Measurements from ENCODE around the gene NCR1.
"Not testable (repeated sequence)": the region's sequence is repeated elsewhere in the genome, so short reads cannot be mapped to it uniquely, and the experiment has no call there.

NCR1 gene

GRCh38 chr19:54905803-54906511, at the start of gene NCR1:
Gene NCR1, plus strand, starts transcription at chr19:54906148. Its CDS starts 40 bp downstream, at chr19:54906188.
- no peak for DNase-seq (ENCODE audit: low read depth in 3 of 3)

GRCh38 chr19:54858476-54858875, 47.5 kb upstream of the NCR1 start:
- not testable (repeated sequence) for DNase-seq (ENCODE audit: low read depth in 3 of 3)

- not testable (repeated sequence) for DNase-seq (ENCODE audit: low read depth in 3 of 3)
Observed at GRCh38 chr19:54859421-54859820, 46.5 kb upstream of the NCR1 start.

DNA sequence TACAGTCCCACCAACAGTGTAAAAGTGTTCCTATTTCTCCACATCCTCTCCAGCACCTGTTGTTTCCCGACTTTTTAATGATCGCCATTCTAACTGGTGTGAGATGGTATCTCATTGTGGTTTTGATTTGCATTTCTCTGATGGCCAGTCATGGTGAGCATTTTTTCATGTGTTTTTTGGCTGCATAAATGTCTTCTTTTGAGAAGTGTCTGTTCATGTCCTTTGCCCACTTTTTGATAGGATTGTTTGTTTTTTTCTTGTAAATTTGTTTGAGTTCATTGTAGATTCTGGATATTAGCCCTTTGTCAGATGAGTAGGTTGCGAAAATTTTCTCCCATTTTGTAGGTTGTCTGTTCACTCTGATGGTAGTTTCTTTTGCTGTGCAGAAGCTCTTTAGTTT, 42.5 kb upstream of the NCR1 start:
- not testable (repeated sequence) for DNase-seq (ENCODE audit: low read depth in 3 of 3)

- DNase-seq (ENCODE audit: low read depth in 3 of 3): no peak
Observed at GRCh38 chr19:54871696-54872095, 34.3 kb upstream of the NCR1 start.

- no peak for DNase-seq (ENCODE audit: low read depth in 3 of 3)
Observed at GRCh38 chr19:54873990-54874389, 32.0 kb upstream of the NCR1 start, which contains the start of gene FCAR. Gene FCAR, plus strand, starts transcription at chr19:54874235. Its CDS starts 55 bp downstream, at chr19:54874290.

DNA sequence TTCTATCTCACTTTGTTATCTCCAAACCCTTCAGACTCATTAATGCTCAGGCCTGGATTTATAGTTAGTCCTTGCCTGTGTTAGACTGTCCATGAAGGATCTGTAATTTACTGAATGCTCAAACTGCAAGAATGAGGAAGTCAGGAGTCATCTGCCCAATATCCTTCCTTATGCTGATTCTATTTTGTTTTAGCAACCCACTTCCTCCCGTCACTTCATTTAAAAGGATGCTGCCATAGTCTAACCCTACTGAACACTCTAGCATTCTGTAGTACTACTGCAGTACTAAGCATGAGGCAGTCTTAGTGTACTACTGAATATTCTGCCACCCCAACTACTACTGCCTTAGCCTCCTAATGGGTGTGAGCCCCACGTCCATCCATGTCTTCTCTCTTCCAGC, 30.4 kb upstream of the NCR1 start:
- no peak for DNase-seq (ENCODE audit: low read depth in 3 of 3)

DNA sequence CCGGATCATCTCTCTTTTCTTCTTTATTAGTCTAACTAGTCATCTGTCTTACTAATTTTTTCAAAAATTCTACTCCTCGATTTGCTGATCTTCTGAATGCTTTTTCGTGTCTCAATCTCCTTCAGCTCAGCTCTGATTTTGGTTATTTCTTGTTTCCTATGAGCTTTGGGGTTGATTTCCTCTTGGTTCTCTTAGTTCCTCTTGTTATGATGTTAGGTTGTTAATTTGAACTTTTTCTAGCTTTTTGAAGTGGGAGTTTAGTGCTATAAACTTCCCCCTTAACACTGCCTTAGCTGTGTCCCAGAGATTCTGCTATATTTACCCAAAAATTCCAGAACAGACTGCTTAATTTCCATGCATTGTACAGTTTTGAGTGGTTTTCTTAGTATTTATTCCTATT, 28.5 kb upstream of the NCR1 start:
- DNase-seq (ENCODE audit: low read depth in 3 of 3): no peak

- no peak for DNase-seq (ENCODE audit: low read depth in 3 of 3)
Observed at GRCh38 chr19:54881884-54882283, 24.1 kb upstream of the NCR1 start.

GRCh38 chr19:54882758-54883157, 23.2 kb upstream of the NCR1 start:
- DNase-seq (ENCODE audit: low read depth in 3 of 3): no peak

GRCh38 chr19:54883228-54883627, 22.7 kb upstream of the NCR1 start:
- no peak for DNase-seq (ENCODE audit: low read depth in 3 of 3)

GRCh38 chr19:54888239-54888638, 17.7 kb upstream of the NCR1 start:
- DNase-seq (ENCODE audit: low read depth in 3 of 3): no peak

GRCh38 chr19:54889566-54889965, 16.4 kb upstream of the NCR1 start:
- no peak for DNase-seq (ENCODE audit: low read depth in 3 of 3)

- no peak for DNase-seq (ENCODE audit: low read depth in 3 of 3)
Observed at GRCh38 chr19:54893406-54893805, 12.5 kb upstream of the NCR1 start.

DNA sequence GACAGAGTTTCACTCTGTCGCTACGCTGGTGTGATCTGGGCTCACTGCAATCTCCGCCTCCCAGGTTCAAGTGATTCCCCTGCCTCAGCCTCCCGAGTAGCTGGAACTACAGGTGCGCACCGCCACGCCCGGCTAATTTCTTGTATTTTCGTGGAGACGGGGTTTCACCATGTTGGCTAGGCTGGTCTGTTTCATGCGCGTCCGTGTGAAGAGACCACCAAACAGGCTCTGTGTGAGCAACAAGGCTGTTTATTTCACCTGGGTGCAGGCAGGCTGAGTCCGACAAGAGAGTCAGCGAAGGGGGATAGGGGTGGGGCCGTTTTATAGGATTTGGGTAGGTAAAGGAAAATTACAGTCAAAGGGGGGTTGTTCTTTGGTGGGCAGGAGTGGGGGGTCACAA, 11.8 kb upstream of the NCR1 start:
- not testable (repeated sequence) for DNase-seq (ENCODE audit: low read depth in 3 of 3)

- DNase-seq (ENCODE audit: low read depth in 3 of 3): no peak
Observed at GRCh38 chr19:54896036-54896435, 9.9 kb upstream of the NCR1 start.

DNA sequence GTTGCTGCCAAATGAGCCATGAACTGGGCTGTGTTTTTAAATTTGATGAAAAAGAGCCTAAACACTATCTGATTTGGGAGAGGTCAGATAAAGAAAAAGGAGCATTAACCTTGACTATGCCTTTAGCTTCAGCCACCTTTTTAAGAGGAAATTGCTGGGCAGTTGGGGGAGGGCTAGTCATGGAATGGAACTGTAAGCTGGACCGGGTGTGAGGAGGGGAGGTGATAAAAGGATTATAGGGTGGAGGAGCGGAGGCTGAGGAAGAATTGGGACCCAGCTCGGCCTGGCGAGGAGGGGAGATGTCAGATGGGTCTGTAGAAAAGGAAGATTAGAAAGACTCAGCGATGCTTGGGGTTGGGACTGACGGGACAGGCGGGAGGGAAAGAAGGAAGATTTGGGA, 7.3 kb upstream of the NCR1 start:
- DNase-seq (ENCODE audit: low read depth in 3 of 3): not testable (repeated sequence)

GRCh38 chr19:54899646-54900045, 6.3 kb upstream of the NCR1 start:
- DNase-seq (ENCODE audit: low read depth in 3 of 3): not testable (repeated sequence)

DNA sequence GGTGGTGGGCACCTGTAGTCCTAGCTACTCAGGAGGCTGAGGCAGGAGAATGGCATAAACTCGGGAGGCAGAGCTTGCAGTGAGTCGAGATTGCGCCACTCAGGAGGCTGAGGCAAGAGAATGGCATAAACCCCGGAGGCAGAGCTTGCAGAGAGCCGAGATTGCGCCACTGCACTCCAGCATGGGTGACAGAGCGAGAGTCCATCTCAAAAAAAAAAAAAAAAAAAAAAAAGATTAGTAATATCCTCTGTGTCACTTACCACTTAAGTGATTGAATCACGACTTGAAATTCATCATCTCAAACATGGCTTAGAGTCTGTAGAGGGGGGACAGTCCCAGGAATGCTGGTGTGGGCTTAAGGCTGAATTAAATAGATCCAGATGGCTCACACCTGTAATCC, 4.8 kb upstream of the NCR1 start:
- DNase-seq (ENCODE audit: low read depth in 3 of 3): not testable (repeated sequence)

DNA sequence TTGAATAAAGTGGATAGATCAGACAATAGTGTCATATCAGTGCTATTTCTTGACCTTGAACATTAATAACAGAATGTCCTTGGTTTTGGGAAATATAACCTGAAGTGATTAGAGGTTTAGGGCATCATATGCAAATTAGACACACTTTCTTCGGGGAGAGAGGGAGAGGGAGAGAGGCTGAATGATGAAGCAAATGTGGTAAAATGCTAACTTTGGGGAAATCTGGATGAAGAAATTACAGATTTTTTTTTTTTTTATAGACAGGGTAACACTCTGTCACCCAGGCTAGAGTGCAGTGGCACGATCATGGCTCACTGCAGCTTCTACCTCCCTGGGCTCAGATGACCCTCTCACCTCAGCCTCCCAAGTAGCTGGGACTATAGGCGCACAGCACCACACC, 3.9 kb upstream of the NCR1 start:
- no peak for DNase-seq (ENCODE audit: low read depth in 3 of 3)

DNA sequence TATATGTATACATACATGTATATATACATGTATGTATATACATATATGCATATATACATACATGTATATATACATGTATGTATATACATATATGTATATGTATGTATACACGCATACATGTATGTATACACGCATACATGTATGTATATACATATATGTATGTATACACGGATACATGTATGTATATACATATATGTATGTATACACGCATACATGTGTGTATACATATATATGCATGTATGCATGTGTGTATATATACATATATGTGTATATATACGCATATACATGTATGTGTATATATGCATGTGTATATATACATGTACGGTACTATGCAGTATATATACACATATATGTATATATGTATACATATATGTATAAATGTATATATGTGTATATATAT, 2.6 kb upstream of the NCR1 start:
- DNase-seq (ENCODE audit: low read depth in 3 of 3): no peak

- DNase-seq (ENCODE audit: low read depth in 3 of 3): not testable (repeated sequence)
Observed at GRCh38 chr19:54904261-54904660, 1.7 kb upstream of the NCR1 start.

DNA sequence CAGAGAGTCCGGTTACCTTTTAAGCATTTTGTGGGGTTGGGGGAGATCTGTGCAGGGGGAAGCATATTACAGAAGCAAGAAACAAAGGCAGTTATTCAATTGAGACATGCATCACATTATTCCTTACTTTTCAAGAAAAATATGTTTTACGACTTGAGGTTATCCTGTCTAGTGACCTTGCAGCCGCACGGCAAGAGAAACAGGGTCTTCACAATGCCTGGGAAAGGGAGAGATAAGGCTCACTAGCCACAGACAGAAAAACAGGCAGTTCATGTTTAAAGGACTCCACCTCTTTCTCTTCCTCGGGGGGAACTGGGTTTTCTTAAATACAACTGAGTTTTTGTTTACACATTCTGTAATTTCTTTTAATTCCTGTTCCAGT, 536 bp upstream of the NCR1 start:
- no peak for DNase-seq (ENCODE audit: low read depth in 3 of 3)

- no peak for DNase-seq (ENCODE audit: low read depth in 3 of 3)
Observed at GRCh38 chr19:54906819-54907218, 871 bp downstream of the NCR1 start.

Data from stimulated activated CD4-positive, alpha-beta T cell treated with anti-CD3 and anti-CD28 coated beads, TNF-alpha, amount 100 ng/mL, for 48 hours (primary cell).